Vagina (tissue), 2 donors: Measurements from ENCODE around the gene RAD23A.

Source experiments
- CTCF ChIP-seq, 3 experiments: fragments of 450-650 bp in 2 of 3; fragments of 200-600 bp in 1 of 3; sonication (generic) in 1 of 3; IDR thresholded peaks; one replicate each; pipeline ENCODE4 v1.5.1; 2017 to 2019; ENCODE audit warnings: antibody characterized with exemption in 3 of 3, mild to moderate bottlenecking in 2 of 3, moderate library complexity in 2 of 3
- POLR2A ChIP-seq, 2 donors: fragments of 450-650 bp; IDR thresholded peaks; one replicate each; pipeline ENCODE4 v1.6.1; 2017; ENCODE audit warnings: antibody characterized with exemption in 2 of 2, mild to moderate bottlenecking in 2 of 2, moderate library complexity in 2 of 2

DNA sequence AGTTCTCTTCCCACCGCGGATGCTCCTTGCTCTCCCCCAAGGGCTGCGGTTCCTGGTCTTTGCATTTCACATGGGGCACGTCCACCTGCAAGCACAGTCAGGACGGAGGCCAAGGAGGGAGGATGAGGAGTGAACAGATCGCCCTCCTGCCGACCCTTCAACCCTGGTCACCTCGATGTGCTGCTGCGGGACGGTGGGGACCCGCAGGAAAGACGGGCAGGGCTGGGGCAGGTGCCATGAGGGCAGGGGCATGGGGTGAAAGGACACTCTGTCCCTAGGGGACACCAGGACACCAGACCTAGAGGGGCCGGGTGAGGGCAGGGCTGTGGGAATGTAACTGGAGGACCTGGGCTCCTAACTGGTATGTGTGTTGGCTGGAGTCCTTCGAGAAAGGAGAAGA, 27.4 kb upstream of the RAD23A start:
- no peak for TF ChIP-seq CTCF (IDR thresholded peaks at IDR 0.05)
- TF ChIP-seq POLR2A (IDR thresholded peaks at IDR 0.05), result no peak
